T-cell (primary cell): ENCODE measurements around the gene EXT2. TPM values are rescaled to one million over a fixed set of nuclear protein-coding genes. Genes with fewer than 3 reads are reported as not detected.

Experiments
- ATAC-seq, 4 experiments: fragments of 200-7000 bp in 3 of 4; fragments of 150-1000 bp in 1 of 4; cut with Tn5 transposase; replicated peaks in 1 of 4; 1 replicate in 3 of 4; 2 replicates in 1 of 4; pipeline ENCODE4 v1.10.0; 2021; ENCODE audit warnings: moderate library complexity in 3 of 4, mild to moderate bottlenecking in 2 of 4, moderate number of reproducible peaks in 1 of 4
- CTCF ChIA-PET, 2 donors: fragments of 300-600 bp; sonication (Branson Sonifier 250); formaldehyde crosslinking; loops; one replicate each; lab custom pipeline; 2022; ENCODE audit warnings: antibody characterized with exemption in 2 of 2; lab: Charles Lee
- POLR2A ChIA-PET, 2 donors: fragments of 300-600 bp; sonication (Branson Sonifier 250); formaldehyde crosslinking; loops; one replicate each; lab custom pipeline; 2022; ENCODE audit warnings: antibody characterized with exemption in 2 of 2; lab: Charles Lee
- DNase-seq, 35 experiments: peaks; one replicate each; pipeline versions ENCODE4 v3.0.0 to v3.0.0-alpha.2; 2013 to 2023
- H3K27ac ChIP-seq: one replicate; pipeline ENCODE4 v1.5.1; 2013; ENCODE audit warnings: low read length
- H3K27me3 ChIP-seq, 2 experiments: replicated peaks in 1 of 2; 1 replicate in 1 of 2; 2 replicates in 1 of 2; pipeline versions ENCODE4 v1.6.1 to v1.7.0; 2013; ENCODE audit warnings: low read length in 1 of 2, mixed read lengths in 1 of 2; ENCODE audit not compliant: control insufficient read depth in 2 of 2, insufficient read depth in 2 of 2; ENCODE audit errors: extremely low read depth in 1 of 2
- H3K36me3 ChIP-seq, 2 donors: 1 replicate in 1 of 2; 2 replicates in 1 of 2; pipeline versions ENCODE4 v1.6.1 to v1.7.0; 2013; ENCODE audit warnings: low read length in 1 of 2; ENCODE audit not compliant: control insufficient read depth in 2 of 2, insufficient read depth in 1 of 2; ENCODE audit errors: extremely low read depth in 1 of 2
- H3K4me1 ChIP-seq, 2 experiments: 1 replicate in 1 of 2; 2 replicates in 1 of 2; pipeline versions ENCODE4 v1.6.1 to v1.7.0; 2013; ENCODE audit warnings: low read length in 2 of 2, mixed read lengths in 1 of 2; ENCODE audit not compliant: insufficient read depth in 2 of 2, control insufficient read depth in 1 of 2; ENCODE audit errors: extremely low read depth in 1 of 2
- H3K4me3 ChIP-seq, 2 donors: 1 replicate in 1 of 2; 2 replicates in 1 of 2; pipeline versions ENCODE4 v1.5.1 to v1.7.0; 2013; ENCODE audit warnings: mild to moderate bottlenecking in 2 of 2, low read length in 1 of 2, moderate library complexity in 1 of 2; ENCODE audit not compliant: control insufficient read depth in 1 of 2; ENCODE audit errors: extremely low read depth in 1 of 2
- H3K9me3 ChIP-seq: 2 replicates; pipeline ENCODE4 v1.7.0; 2013
- H3K27ac Mint-ChIP-seq, 2 donors: one replicate each; pipeline ENCODE4 v1.8.0; 2020 to 2021; ENCODE audit warnings: mild to moderate bottlenecking in 2 of 2, mixed read lengths in 2 of 2
- H3K27me3 Mint-ChIP-seq, 2 donors: one replicate each; pipeline ENCODE4 v1.8.0; 2021 to 2022; ENCODE audit warnings: mixed read lengths in 2 of 2
- H3K36me3 Mint-ChIP-seq: one replicate; pipeline ENCODE4 v1.8.0; 2021; ENCODE audit warnings: mixed read lengths
- H3K4me1 Mint-ChIP-seq, 3 donors: one replicate each; pipeline ENCODE4 v1.8.0; 2020 to 2022; ENCODE audit warnings: mixed read lengths in 3 of 3, mild to moderate bottlenecking in 1 of 3
- H3K4me3 Mint-ChIP-seq, 3 donors: one replicate each; pipeline ENCODE4 v1.8.0; 2020 to 2022; ENCODE audit warnings: mild to moderate bottlenecking in 3 of 3, mixed read lengths in 3 of 3, moderate library complexity in 3 of 3
- H3K9me3 Mint-ChIP-seq, 3 donors: one replicate each; pipeline ENCODE4 v1.8.0; 2020 to 2022; ENCODE audit warnings: mixed read lengths in 3 of 3
- WGBS: methylation state at CpG from one replicate; pipeline ENCODE4 v1.1.5; 2013; ENCODE audit warnings: missing lambda C conversion rate; ENCODE audit not compliant: insufficient coverage; 5-methylcytosine and 5-hydroxymethylcytosine counted together
- total RNA-seq, 35 experiments: library from RNA in 6 of 35; stranded (reverse) in 6 of 35; fragments of 120-200 nt in 1 of 35; gene quantifications; one replicate each; pipeline versions ENCODE4 v1.2.1 to v1.2.4 and lab custom pipeline; 2013 to 2026

Gene EXT2
- total RNA-seq, 5 donors from 2014 or later (not counting 1 experiment from before 2014, with no cell fraction given), result 24.8 to 30.5 (median 26.6) TPM

DNA sequence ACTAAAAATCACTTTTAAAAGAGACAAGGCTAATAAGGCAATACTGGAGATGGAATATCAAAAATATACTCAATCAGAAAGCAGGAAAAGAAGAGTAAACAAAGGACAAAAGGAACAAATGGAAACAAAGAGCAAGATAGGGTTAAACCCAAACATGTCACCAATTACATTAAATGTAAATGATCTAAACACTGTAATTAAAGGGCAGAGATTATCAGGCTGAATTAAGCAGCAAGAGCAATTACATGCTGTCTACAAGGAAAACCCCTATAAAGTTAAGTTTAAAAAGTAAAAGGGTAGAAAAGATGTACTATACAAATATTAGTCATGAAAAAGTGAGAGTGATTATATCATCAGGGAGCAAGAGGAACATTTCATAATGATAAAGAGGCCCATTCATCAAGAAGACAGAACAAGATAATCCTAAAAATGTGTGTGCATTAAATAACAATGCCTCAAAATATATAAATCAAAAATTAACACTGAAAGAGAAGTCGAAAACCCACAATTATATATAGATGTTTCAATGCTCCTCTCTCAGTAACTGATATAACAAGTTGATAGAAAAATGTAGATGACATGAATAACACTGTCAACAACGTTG is 157.6 kb downstream of the EXT2 start:
- no CpG with 5 or more reads among the region's 2 CpGs for WGBS
- no peak overlapping the region for H3K4me3 ChIP-seq
- CTCF ChIA-PET, result interaction anchor here in 1 of 2 donors (0.8 kb wide), 1 partner anchor 43 kb away, joined by 4 read pairs; no protein-coding TSS in a partner anchor

DNA sequence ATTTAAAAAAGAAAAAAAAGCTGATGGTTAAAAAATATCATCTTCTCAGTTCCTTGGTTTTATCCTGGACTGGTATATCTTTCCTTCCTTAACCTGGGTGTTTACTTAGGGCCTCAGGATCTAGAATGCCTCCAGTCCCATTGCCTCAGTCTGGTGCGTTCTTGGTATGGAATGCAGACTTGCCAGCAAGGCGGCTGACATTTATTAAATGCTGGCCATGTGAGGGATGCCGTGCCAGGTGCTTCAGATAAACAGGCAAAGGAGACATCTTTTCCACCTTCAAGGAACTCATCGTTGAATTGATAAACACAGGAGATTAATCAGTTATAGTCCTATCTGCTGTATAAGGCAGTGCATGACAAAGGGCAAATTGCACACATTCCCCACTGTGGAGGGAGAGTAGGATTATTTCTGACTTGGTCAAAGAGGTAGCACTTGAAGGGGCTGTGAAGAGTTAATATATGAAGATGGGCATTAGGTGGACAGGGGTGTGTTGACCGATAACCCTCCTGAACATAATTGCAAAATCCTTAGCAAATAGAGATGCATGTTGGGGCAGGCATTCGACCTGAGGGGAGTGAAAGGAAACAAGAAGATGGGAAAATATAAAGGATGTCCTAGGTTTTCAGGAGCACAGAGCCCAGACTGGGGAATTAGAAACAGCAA is 160.1 kb downstream of the EXT2 start:
- Histone ChIP-seq H3K36me3 (peaks cover 0 to under 1% of the 10 kb centered on the region in 2 donors), H3K27me3 (peaks cover 0 to 4% of the 10 kb centered on the region in 2 experiments), H3K9me3 (no peaks in the 10 kb centered on the region), H3K27ac (no peak overlapping the region), H3K4me1 (peaks cover 0 to 22% of the 10 kb centered on the region in 2 experiments), H3K4me3 (no peak overlapping the region)
- DNase-seq (no peak), ATAC-seq (no peak)
- Mint-ChIP-seq H3K4me3 (no peak overlapping the region), H3K27me3 (no peaks in the 10 kb centered on the region), H3K4me1 (peaks cover 7 to 39% (median 18%) of the 10 kb centered on the region in 3 donors), H3K27ac (no peak overlapping the region), H3K9me3 (peaks cover 16 to 26% (median 21%) of the 10 kb centered on the region in 3 donors), H3K36me3 (peaks cover 27% of the 10 kb centered on the region)
- ChIA-PET POLR2A (interaction anchor here in 1 of 2 donors (0.5 kb wide), 1 partner anchor 12 kb away, joined by 3 read pairs; no protein-coding TSS in a partner anchor), CTCF (no interaction called here)
- WGBS, result 90% methylated on average over 2 of the region's 6 CpGs

More for the DNA sequence above, 157.6 kb downstream of the EXT2 start:
- Mint-ChIP-seq H3K27me3 (no peaks in the 10 kb centered on the region), H3K4me3 (no peak overlapping the region), H3K27ac (no peak overlapping the region), H3K9me3 (peaks cover 16 to 26% (median 24%) of the 10 kb centered on the region in 3 donors), H3K36me3 (peaks cover 45% of the 10 kb centered on the region), H3K4me1 (peaks cover 7 to 23% (median 13%) of the 10 kb centered on the region in 3 donors)
- no peaks in the 10 kb centered on the region for H3K27me3 ChIP-seq
- H3K4me1 ChIP-seq, result peaks cover 0 to 12% of the 10 kb centered on the region in 2 experiments
- H3K9me3 ChIP-seq, result no peaks in the 10 kb centered on the region
- no peak for DNase-seq
- ATAC-seq, result no peak
- POLR2A ChIA-PET, result no interaction called here
- H3K27ac ChIP-seq, result no peak overlapping the region
- H3K36me3 ChIP-seq, result peaks cover 1 to 4% of the 10 kb centered on the region in 2 donors

DNA sequence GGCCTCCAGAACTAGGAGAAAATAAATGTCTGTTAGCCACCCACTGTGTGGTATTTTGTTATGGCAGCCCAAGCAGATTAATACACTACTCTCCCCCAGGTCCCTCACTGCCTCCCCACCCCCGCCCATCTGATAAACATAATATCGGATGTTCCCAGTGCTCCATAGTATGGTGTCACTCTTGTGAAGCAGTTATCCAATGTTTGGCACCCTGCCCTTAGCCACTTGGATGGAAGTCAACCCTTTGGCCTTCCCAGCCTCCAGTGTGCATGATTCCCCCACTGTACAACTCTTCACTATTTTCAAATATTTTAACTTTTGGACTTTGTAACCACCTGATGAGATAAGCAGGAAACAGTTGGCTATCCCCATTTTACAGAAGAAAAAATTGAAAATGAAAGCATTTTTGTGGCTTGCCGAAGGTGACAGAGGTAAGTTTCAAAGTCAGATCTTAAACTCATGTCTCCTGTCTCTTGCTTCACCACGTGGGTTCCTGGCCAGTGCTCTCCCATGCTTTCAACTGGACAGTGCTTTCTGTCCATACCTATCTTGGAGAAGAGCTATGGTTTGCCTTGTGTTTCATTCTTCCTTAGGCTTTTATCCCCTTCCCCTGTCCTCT is 161.3 kb downstream of the EXT2 start:
- peak overlapping the region in 2 of 3 donors; percentile 16 to 28 for H3K4me3 Mint-ChIP-seq
- peak overlapping the region; percentile 50 to 72 for H3K27ac Mint-ChIP-seq
- ATAC-seq (no peak), DNase-seq (no peak)
- CTCF ChIA-PET, result no interaction called here
- Histone ChIP-seq H3K36me3 (no peaks in the 10 kb centered on the region), H3K27ac (no peak overlapping the region), H3K4me3 (no peak overlapping the region), H3K4me1 (peaks cover 0 to 22% of the 10 kb centered on the region in 2 experiments), H3K9me3 (no peaks in the 10 kb centered on the region), H3K27me3 (peaks cover 0 to 4% of the 10 kb centered on the region in 2 experiments)
- peaks cover 7 to 39% (median 18%) of the 10 kb centered on the region in 3 donors for H3K4me1 Mint-ChIP-seq
- H3K9me3 Mint-ChIP-seq, result peaks cover 14 to 17% (median 14%) of the 10 kb centered on the region in 3 donors
- POLR2A ChIA-PET, result interaction anchor here in 1 of 2 donors (0.6 kb wide), 1 partner anchor 348 kb away, joined by 3 read pairs; no protein-coding TSS in a partner anchor
- no peaks in the 10 kb centered on the region for H3K27me3 Mint-ChIP-seq
- peaks cover 15% of the 10 kb centered on the region for H3K36me3 Mint-ChIP-seq
- 40% methylated on average over 1 of the region's 4 CpGs for WGBS

DNA sequence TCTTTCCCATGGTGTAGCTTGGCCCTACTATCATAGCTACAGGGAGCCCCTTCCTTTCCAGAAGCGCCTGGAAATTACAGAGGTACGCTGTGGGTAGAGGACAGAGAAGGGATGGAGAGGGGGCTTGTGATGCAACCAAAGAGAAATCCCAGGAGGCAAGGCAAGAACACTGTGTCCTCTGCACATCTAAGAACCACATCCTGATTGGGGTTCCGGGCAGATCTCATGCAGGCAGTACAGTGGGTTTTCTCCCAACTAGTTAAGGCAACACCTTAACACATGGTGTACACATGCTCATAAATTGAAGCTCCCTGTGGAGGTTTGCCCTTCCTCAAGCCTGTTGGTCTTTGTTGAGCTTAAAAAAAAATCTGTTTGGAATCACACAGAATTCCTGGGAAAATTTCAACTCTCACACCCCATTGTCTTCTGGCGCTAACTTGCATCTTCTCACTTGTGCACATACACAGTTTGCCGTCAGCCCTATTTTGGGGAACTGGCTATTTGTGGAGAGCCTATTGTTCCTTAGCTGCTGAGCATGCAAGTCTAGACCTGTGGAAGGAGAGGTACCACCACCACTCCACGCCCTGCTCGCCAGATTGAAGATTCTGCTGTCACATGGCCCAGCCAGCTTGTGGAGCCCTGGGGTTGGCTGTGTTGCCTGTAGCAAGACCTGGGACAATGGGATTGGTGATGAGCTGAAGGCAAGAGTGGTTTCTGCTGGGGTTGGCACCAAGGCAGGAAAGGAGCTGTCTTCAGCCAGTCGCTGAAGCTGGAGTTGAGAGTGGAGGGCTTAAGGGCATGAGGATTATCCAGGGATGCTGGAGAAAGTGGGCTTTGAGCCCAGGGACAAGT is 162.1 kb downstream of the EXT2 start:
- no peak overlapping the region for H3K4me3 ChIP-seq
- H3K9me3 Mint-ChIP-seq, result peaks cover 6 to 11% (median 7%) of the 10 kb centered on the region in 3 donors
- no peak overlapping the region for H3K27ac ChIP-seq
- H3K27me3 Mint-ChIP-seq, result peaks cover 1 to 2% of the 10 kb centered on the region in 2 donors
- peak in 1 of 4 experiments; percentile 29 for ATAC-seq
- H3K4me1 Mint-ChIP-seq, result peaks cover 7 to 39% (median 18%) of the 10 kb centered on the region in 3 donors
- POLR2A ChIA-PET, result interaction anchor here in 1 of 2 donors (0.6 kb wide), 1 partner anchor 347 kb away, joined by 3 read pairs; no protein-coding TSS in a partner anchor
- H3K4me1 ChIP-seq, result peaks cover 0 to 22% of the 10 kb centered on the region in 2 experiments
- H3K27ac Mint-ChIP-seq, result peak overlapping the region; percentile 50 to 72
- peaks cover 7% of the 10 kb centered on the region for H3K36me3 Mint-ChIP-seq
- 100% methylated on average over 2 of the region's 8 CpGs for WGBS
- CTCF ChIA-PET, result interaction anchor here in 1 of 2 donors (0.6 kb wide), 1 partner anchor 298 kb away, joined by 9 read pairs; no protein-coding TSS in a partner anchor
- no peaks in the 10 kb centered on the region for H3K36me3 ChIP-seq
- H3K27me3 ChIP-seq, result peaks cover 0 to 4% of the 10 kb centered on the region in 2 experiments
- DNase-seq, result no peak
- no peaks in the 10 kb centered on the region for H3K9me3 ChIP-seq
- peak overlapping the region; percentile 2 to 28 (median 16) for H3K4me3 Mint-ChIP-seq

DNA sequence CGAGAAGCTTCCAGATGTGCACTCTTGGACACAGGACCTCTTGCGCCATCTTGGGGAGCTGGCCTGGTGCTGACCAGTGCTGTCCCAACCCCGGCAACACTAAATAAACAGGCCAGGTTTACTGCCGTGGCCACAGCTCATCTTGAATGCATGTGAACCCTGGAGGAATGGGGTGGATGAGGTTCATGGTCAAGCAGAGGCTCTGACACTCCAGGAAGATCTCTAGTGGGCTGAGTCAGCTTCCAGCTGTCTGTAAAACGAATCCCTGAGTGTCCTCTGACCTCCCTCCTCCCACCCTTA is 162.7 kb downstream of the EXT2 start:
- peaks cover under 1 to 6% (median under 1%) of the 10 kb centered on the region in 3 donors for H3K9me3 Mint-ChIP-seq
- no peak for ATAC-seq
- Histone ChIP-seq H3K27ac (no peak overlapping the region), H3K36me3 (no peaks in the 10 kb centered on the region), H3K9me3 (no peaks in the 10 kb centered on the region), H3K4me1 (peaks cover 0 to 22% of the 10 kb centered on the region in 2 experiments), H3K4me3 (no peak overlapping the region), H3K27me3 (peaks cover 0 to 4% of the 10 kb centered on the region in 2 experiments)
- H3K27ac Mint-ChIP-seq, result no peak overlapping the region
- peaks cover 1% of the 10 kb centered on the region for H3K36me3 Mint-ChIP-seq
- peaks cover 4 to 6% of the 10 kb centered on the region in 2 donors for H3K27me3 Mint-ChIP-seq
- ChIA-PET POLR2A (no interaction called here), CTCF (interaction anchor here in 1 of 2 donors (0.6 kb wide), 1 partner anchor 298 kb away, joined by 9 read pairs; no protein-coding TSS in a partner anchor)
- peaks cover 7 to 39% (median 18%) of the 10 kb centered on the region in 3 donors for H3K4me1 Mint-ChIP-seq
- no peak overlapping the region for H3K4me3 Mint-ChIP-seq
- no peak for DNase-seq
- WGBS, result 86% methylated on average over 5 of the region's 5 CpGs
